AG04450 (cell line): ENCODE results near the gene UPK3B. TPM values are rescaled to one million over a fixed set of nuclear protein-coding genes. Genes with fewer than 3 reads are reported as not detected.
"Not testable (repeated sequence)": the region's sequence is repeated elsewhere in the genome, so short reads cannot be mapped to it uniquely, and the experiment has no call there.

Experiments used
- CTCF ChIA-PET: fragments of 300-600, 350-600 bp; formaldehyde crosslinking; extraction: SDS; loops from one replicate; lab custom pipeline; 2022; ENCODE audit warnings: antibody characterized with exemption, inconsistent platforms; lab: Charles Lee
- POLR2A ChIA-PET: fragments of 350-600 bp; formaldehyde crosslinking; extraction: SDS; loops from one replicate; lab custom pipeline; 2021; ENCODE audit warnings: antibody characterized with exemption, inconsistent platforms; lab: Yijun Ruan, JAX
- DNase-seq: peaks from one replicate; pipeline ENCODE4 v3.0.0-alpha.2; 2011; ENCODE audit warnings: low read depth, low spot score
- H3K27ac ChIP-seq: one replicate; pipeline ENCODE4 v1.5.1; 2012; ENCODE audit warnings: low read depth, low read length, control low read depth
- H3K27me3 ChIP-seq: one replicate; pipeline ENCODE4 v1.6.0; 2012; ENCODE audit warnings: low read length; ENCODE audit not compliant: control insufficient read depth, insufficient read depth
- H3K4me3 ChIP-seq: 2 replicates; pipeline ENCODE4 v1.5.1; 2011; ENCODE audit warnings: mild to moderate bottlenecking, low read depth, low read length, control low read depth
- H3K9me3 ChIP-seq: 2 replicates; pipeline ENCODE4 v1.5.1; 2012; ENCODE audit warnings: low read length; ENCODE audit not compliant: control insufficient read depth, insufficient read depth
- polyA plus RNA-seq: library from polyadenylated mRNA; depleted of rRNA; stranded (reverse); fragments of >200 nt; gene quantifications from 2 replicates; pipeline ENCODE4 v1.2.3, GENCODE V29; 2011; rRNA removed
- small RNA-seq: library from RNA; depleted of rRNA; stranded (forward); fragments of <200 nt; gene quantifications from one replicate; pipeline ENCODE3, GENCODE V24; 2012; ENCODE audit warnings: low read depth; ENCODE audit not compliant: insufficient read length

Gene UPK3B
- polyA plus RNA-seq, 1 experiment, result not detected

GRCh38 chr7:76543197-76543596 is 32.8 kb downstream of the UPK3B start, which contains the start of gene SPDYE16:
Gene SPDYE16, minus strand, starts transcription at chr7:76543297. Its CDS starts 1,838 bp downstream, at chr7:76541459.
- H3K4me3 ChIP-seq, CTCF ChIA-PET, H3K27ac ChIP-seq, DNase-seq, H3K27me3 ChIP-seq, POLR2A ChIA-PET, H3K9me3 ChIP-seq: not testable (repeated sequence)

GRCh38 chr7:76549025-76549854 is 38.9 kb downstream of the UPK3B start:
- H3K4me3 ChIP-seq, result peak overlapping the region; percentile 67
- POLR2A ChIA-PET, CTCF ChIA-PET, H3K9me3 ChIP-seq, H3K27me3 ChIP-seq: not testable (repeated sequence)
- H3K27ac ChIP-seq, result peak overlapping the region; percentile 57
- peak; percentile 61 for DNase-seq

DNA sequence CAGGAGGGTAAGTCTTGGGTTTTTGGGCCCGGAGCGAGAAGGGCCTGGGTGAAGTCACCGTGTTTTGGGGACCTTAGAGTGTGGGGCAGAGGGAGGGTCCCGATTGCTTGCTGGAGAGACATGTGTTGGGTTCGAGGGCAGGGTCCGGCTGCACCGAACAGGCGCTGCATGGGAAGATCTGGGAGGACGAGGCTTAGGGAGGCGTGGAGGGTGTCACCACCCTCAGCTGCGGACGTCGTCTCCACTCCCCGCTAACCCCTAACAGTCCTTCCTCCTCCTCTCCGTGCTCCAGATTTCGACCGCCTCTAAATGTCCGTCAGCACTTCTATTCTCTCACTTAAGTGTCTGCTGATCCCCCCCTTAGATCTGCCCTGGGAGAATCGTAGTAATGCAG is 39.5 kb downstream of the UPK3B start:
- peak overlapping the region; percentile 67 for H3K4me3 ChIP-seq
- H3K27me3 ChIP-seq, POLR2A ChIA-PET, H3K9me3 ChIP-seq, CTCF ChIA-PET, DNase-seq: not testable (repeated sequence)
- peak overlapping the region; percentile 57 for H3K27ac ChIP-seq

- DNase-seq, H3K9me3 ChIP-seq, H3K4me3 ChIP-seq, H3K27me3 ChIP-seq, POLR2A ChIA-PET, H3K27ac ChIP-seq, CTCF ChIA-PET: not testable (repeated sequence)
Observed at GRCh38 chr7:76551992-76552391, 41.6 kb downstream of the UPK3B start.

DNA sequence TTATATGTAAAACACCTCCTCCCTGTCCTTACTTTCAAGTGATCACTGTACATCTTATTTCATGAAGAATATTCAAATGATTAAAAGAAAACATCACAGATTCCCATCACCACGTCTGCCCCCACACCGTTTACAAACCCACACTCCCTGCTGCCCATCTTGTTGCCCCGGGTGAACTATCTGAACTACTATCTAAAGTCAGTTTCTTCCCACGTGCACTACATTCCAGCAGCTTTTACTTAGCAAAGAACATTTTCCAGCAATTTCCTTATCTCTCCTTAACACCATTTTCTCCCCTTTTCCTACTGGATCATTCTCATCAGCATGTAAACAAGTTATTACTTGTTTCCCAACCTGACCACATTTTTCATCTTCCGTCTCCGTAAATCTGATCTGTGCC is 49.3 kb downstream of the UPK3B start:
- DNase-seq, H3K9me3 ChIP-seq, CTCF ChIA-PET, H3K27me3 ChIP-seq, H3K4me3 ChIP-seq, POLR2A ChIA-PET, H3K27ac ChIP-seq: not testable (repeated sequence)

DNA sequence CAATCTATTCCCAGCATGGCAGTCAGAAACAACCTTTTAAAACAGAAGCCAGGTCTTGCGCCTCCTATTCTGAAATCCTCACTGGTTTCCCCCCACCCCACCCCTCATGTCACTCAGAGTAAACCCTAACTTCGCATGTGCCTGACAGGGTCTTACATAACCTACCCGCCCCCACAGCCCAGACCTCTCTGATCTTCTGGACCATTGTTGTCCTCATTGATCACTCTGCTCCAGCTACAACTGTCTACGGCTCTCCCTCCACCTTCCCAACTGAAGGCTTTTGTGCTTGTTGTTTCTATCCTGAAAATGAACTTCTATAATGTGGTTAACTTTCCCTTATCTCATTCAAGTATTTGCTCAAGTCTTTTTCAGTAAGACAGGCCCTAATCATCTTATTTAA is 49.8 kb downstream of the UPK3B start:
- POLR2A ChIA-PET, H3K4me3 ChIP-seq, H3K27me3 ChIP-seq, H3K9me3 ChIP-seq, H3K27ac ChIP-seq, DNase-seq, CTCF ChIA-PET: not testable (repeated sequence)

- CTCF ChIA-PET, H3K9me3 ChIP-seq, DNase-seq, H3K4me3 ChIP-seq, POLR2A ChIA-PET, H3K27me3 ChIP-seq, H3K27ac ChIP-seq: not testable (repeated sequence)
Observed at GRCh38 chr7:76561342-76561741, 51.0 kb downstream of the UPK3B start.

DNA sequence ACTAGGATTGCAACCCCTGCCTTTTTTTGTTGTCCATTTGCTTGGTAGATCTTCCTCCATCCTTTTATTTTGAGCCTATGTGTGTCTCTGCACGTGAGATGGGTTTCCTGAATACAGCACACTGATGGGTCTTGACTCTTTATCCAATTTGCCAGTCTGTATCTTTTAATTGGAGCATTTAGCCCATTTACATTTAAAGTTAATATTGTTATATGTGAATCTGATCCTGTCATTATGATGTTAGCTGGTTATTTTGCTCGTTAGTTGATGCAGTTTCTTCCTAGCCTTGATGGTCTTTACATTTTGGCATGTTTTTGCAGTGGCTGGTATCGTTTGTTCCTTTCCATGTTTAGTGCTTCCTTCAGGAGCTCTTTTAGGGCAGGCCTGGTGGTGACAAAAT is 54.6 kb downstream of the UPK3B start:
- H3K27me3 ChIP-seq, DNase-seq, POLR2A ChIA-PET, H3K9me3 ChIP-seq, CTCF ChIA-PET, H3K27ac ChIP-seq, H3K4me3 ChIP-seq: not testable (repeated sequence)

Small RNA genes lying within 50 kb of the gene (small RNA-seq; reads per million reads assigned to genes)
- gene RF00019, result not detected

Other genes with a start within 250 kb of the UPK3B start
- gene HSPB1, start 207.9 kb upstream of the UPK3B start, polyA plus RNA-seq, result 290 and 526 TPM in 2 replicates
- gene YWHAG, start 151.6 kb upstream of the UPK3B start, polyA plus RNA-seq, result 91.5 and 91.6 TPM in 2 replicates
- 0.45 and 0.57 TPM in 2 replicates for gene SSC4D, start 100.9 kb upstream of the UPK3B start, polyA plus RNA-seq
- 0.63 and 1.0 TPM in 2 replicates for gene ZP3, start 85.6 kb upstream of the UPK3B start, polyA plus RNA-seq
- 2.6 and 4.2 TPM in 2 replicates for gene DTX2, start 48.8 kb upstream of the UPK3B start, polyA plus RNA-seq
- gene SPDYE16, start 32.7 kb downstream of the UPK3B start, polyA plus RNA-seq, result not detected in 2 replicates
- 4.1 and 5.6 TPM in 2 replicates for gene POMZP3, start 116.7 kb downstream of the UPK3B start, polyA plus RNA-seq